ENCODE data around the gene GAS7. TPM values are rescaled to one million over a fixed set of nuclear protein-coding genes. Genes with fewer than 3 reads are reported as not detected.

The GAS7 gene
- total and polyA plus RNA-seq, 8 donors, result 4.1 to 185 (median 30.5) TPM

DNA sequence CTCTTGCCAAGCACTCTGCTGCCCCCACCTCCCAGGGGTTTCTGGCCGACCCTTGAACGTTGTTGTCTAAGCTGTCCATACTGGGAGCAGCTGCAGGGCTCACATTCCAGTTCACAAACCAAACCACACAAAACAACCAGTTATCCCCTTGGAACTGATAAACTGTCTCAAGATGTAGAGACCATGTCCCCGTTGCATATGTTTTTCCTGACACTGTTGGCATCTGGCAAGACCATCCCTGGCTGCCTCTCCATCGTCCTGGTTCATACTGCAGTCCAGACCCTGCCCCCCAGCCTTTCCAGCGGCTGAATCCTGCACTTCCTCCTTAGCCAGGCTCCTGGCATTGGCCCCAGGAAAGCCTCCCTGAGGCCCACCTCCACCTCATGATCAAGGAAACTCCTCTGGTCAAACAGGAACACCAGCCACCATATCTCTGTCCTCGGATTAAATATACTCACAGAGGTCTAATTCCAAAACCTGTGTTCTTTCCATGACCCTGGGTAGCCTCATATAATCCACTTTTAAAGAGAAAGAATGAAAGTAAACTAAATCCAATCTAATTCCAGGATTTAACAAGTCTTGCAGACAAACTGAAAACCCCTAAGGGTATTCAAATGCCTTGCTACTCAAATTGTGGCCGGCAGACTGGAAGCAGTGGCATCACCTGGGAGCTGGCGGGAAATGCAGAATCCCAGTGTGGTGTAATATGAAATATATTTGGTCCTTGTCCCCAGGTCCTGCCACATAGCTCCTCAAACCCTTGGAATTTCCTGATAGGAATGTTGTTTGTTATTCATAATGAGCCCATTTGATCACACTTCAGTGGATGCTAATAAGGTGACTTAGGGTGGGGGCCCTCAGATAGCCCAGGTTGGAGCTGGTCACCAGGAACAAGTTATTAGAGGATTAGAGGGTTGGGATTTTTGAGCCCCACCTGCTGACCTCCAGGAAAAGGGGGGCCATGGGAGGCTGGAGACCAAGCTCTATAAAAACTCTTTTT lies 14.2 kb downstream of the GAS7 start:
- TF ChIP-seq POLR2A (IDR thresholded peaks at IDR 0.05) (no peak), EP300 (IDR thresholded peaks at IDR 0.05) (no peak), POLR2AphosphoS5 (IDR thresholded peaks at IDR 0.05) (no peak)
- TF ChIP-seq, protein P1, sequence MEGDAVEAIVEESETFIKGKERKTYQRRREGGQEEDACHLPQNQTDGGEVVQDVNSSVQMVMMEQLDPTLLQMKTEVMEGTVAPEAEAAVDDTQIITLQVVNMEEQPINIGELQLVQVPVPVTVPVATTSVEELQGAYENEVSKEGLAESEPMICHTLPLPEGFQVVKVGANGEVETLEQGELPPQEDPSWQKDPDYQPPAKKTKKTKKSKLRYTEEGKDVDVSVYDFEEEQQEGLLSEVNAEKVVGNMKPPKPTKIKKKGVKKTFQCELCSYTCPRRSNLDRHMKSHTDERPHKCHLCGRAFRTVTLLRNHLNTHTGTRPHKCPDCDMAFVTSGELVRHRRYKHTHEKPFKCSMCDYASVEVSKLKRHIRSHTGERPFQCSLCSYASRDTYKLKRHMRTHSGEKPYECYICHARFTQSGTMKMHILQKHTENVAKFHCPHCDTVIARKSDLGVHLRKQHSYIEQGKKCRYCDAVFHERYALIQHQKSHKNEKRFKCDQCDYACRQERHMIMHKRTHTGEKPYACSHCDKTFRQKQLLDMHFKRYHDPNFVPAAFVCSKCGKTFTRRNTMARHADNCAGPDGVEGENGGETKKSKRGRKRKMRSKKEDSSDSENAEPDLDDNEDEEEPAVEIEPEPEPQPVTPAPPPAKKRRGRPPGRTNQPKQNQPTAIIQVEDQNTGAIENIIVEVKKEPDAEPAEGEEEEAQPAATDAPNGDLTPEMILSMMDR (IDR thresholded peaks at IDR 0.05), result no peak
- Histone ChIP-seq H3K27me3 (no peaks in the 10 kb centered on the region), H3K27ac (no peak overlapping the region), H3K36me3 (no peaks in the 10 kb centered on the region), H3K4me1 (no peaks in the 10 kb centered on the region), H3K9me3 (no peaks in the 10 kb centered on the region), H3K4me3 (no peak overlapping the region)
- intact Hi-C loops (cut with DNase I; ENCODE audit: low total_unique reads), result no loop called here
- WGBS, 5 donors, result 58 to 68% (median 66%) methylated on average over 8 of the region's 8 CpGs
- no peak for DNase-seq

DNA sequence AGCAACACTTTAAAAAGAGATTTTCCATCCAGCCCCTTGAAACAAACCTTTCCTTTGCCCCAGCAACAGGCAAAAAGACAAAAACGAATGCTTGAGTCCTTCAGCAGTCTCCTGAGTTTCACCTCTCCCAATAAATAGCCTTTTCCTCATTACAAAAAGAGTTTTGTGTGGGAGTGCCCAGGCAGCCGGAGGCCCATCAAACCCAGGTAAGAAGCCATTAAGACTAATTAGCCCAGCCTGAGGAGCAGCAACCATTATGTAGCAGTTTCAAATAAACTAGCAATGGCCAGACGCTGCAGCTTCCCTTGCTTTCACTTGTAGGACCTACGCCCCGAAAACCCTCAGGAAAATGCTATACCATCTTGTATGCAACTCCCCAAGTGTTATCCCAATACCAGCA lies 15.6 kb downstream of the GAS7 start:
- TF ChIP-seq, protein P1 (IDR thresholded peaks at IDR 0.05), result no peak
- no peak for TF ChIP-seq POLR2A (IDR thresholded peaks at IDR 0.05)
- no peak for TF ChIP-seq EP300 (IDR thresholded peaks at IDR 0.05)
- no peak for TF ChIP-seq POLR2AphosphoS5 (IDR thresholded peaks at IDR 0.05)
- DNase-seq, result no peak
- no peaks in the 10 kb centered on the region for H3K9me3 ChIP-seq
- no peaks in the 10 kb centered on the region for H3K36me3 ChIP-seq
- intact Hi-C loops (cut with DNase I; ENCODE audit: low total_unique reads), result no loop called here
- no peaks in the 10 kb centered on the region for H3K27me3 ChIP-seq
- WGBS, 5 donors, result 80 to 86% (median 83%) methylated on average over 5 of the region's 5 CpGs
- H3K27ac ChIP-seq, result no peak overlapping the region
- no peak overlapping the region for H3K4me3 ChIP-seq
- H3K4me1 ChIP-seq, result peaks cover 0 to 7% (median 3%) of the 10 kb centered on the region in 4 donors

DNA sequence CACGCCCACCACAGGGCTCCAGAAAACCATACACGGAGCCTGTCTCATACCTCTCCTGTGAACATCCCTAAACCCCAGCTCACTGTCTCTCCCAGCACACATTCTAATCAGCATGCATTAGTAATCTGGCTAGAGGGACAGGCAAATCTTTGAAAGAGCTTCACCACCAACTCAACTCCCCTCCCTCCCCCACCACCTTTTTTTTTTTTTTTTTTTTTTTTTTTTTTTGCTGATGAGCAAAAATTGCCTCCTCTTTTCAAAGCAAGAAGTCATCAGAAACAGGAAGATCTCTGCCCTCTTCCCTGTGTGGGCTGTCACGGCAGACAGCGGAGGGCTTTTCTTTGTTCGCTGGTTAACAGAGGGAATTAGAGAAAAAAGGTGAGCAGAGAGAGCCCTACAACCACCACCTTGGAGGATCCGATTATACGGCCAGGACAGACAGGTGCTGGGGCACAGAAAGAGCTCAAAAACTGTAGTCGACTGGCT lies 19.9 kb downstream of the GAS7 start:
- intact Hi-C loops (cut with DNase I; ENCODE audit: low total_unique reads), result no loop called here

DNA sequence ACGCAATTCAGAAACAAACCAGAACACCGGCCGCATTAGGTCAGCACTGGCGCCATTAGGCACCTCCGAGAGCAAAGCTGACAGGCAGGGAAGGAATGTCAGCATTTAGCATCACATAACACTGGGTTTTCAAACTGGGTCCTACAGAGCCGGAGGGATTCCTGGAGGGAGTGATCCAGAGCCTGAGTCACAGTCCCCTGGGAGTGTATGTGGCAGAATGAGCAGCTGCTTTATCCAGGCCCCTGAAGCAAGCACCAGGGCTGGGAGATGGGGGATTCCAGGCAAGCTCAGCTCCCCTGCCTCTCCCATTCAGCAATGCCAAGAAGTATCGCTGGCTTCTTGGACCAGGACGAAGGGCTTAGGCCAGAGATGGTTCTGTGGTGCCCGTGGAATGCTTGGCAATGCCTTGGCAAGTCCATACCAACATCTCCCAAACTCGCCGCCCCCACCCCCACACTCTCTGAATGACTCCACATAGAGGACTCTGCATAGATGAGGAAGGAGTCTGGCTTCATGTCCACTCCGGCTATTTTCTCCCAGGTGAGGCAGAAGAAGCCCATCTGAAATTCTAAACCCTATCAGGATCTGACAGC lies 20.4 kb downstream of the GAS7 start:
- DNase-seq, result peak in 1 of 2 donors; percentile 33
- intact Hi-C loops (cut with DNase I; ENCODE audit: low total_unique reads), result no loop called here
- TF ChIP-seq POLR2A (IDR thresholded peaks at IDR 0.05) (no peak), POLR2AphosphoS5 (IDR thresholded peaks at IDR 0.05) (no peak), EP300 (IDR thresholded peaks at IDR 0.05) (no peak)
- TF ChIP-seq, protein P1 (IDR thresholded peaks at IDR 0.05), result no peak
- 50 to 70% (median 56%) methylated on average over 12 of the region's 12 CpGs for WGBS, 5 donors
- Histone ChIP-seq H3K4me1 (peaks cover 0 to 14% (median 6%) of the 10 kb centered on the region in 4 donors), H3K27ac (no peak overlapping the region), H3K27me3 (no peaks in the 10 kb centered on the region), H3K4me3 (no peak overlapping the region), H3K36me3 (no peaks in the 10 kb centered on the region), H3K9me3 (no peaks in the 10 kb centered on the region)

More for the DNA sequence above, 19.9 kb downstream of the GAS7 start:
- Histone ChIP-seq H3K36me3 (no peaks in the 10 kb centered on the region), H3K9me3 (no peaks in the 10 kb centered on the region), H3K27ac (no peak overlapping the region), H3K27me3 (no peaks in the 10 kb centered on the region), H3K4me1 (peaks cover 0 to 14% (median 6%) of the 10 kb centered on the region in 4 donors), H3K4me3 (no peak overlapping the region)
- TF ChIP-seq EP300 (IDR thresholded peaks at IDR 0.05) (no peak), POLR2AphosphoS5 (IDR thresholded peaks at IDR 0.05) (no peak), POLR2A (IDR thresholded peaks at IDR 0.05) (no peak)
- no peak for DNase-seq
- whole genome bisulfite sequencing, 5 donors, result 41 to 57% (median 56%) methylated on average over 8 of the region's 8 CpGs

Measured in stomach (tissue), 9 donors.